Naive thymus-derived CD4-positive, alpha-beta T cell (primary cell): ENCODE results near the gene CYP2W1. TPM values are rescaled to one million over a fixed set of nuclear protein-coding genes. Genes with fewer than 3 reads are reported as not detected.

Experiments
- ATAC-seq: fragments of 150-1000 bp; cut with Tn5 transposase; 2 replicates; pipeline ENCODE4 v1.10.0; 2021; ENCODE audit warnings: mild to moderate bottlenecking, moderate library complexity
- CTCF ChIA-PET: fragments of 350-600 bp; sonication (Branson Sonifier 250); formaldehyde crosslinking; loops from one replicate; lab custom pipeline; 2021; ENCODE audit warnings: antibody characterized with exemption; lab: Charles Lee
- POLR2A ChIA-PET: fragments of 350-600 bp; sonication (Branson Sonifier 250); formaldehyde crosslinking; loops from one replicate; lab custom pipeline; 2021; ENCODE audit warnings: antibody characterized with exemption, inconsistent platforms; lab: Charles Lee
- DNase-seq, 9 donors: peaks; one replicate each; pipeline versions ENCODE4 v3.0.0 to v3.0.0-alpha.2; 2020 to 2022; ENCODE audit warnings: mixed read lengths in 1 of 9
- H3K27ac ChIP-seq: one replicate; pipeline ENCODE4 v1.7.0; 2013; ENCODE audit warnings: mild to moderate bottlenecking, low read depth, low read length, moderate library complexity
- H3K27me3 ChIP-seq, 2 donors: one replicate each; pipeline ENCODE4 v1.7.0; 2013; ENCODE audit warnings: low read length in 2 of 2, mild to moderate bottlenecking in 2 of 2, moderate library complexity in 2 of 2; ENCODE audit not compliant: control insufficient read depth in 2 of 2, insufficient read depth in 2 of 2
- H3K36me3 ChIP-seq, 3 experiments: 1 replicate in 2 of 3; 2 replicates in 1 of 3; pipeline ENCODE4 v1.7.0; 2013; ENCODE audit warnings: low read length in 3 of 3, mild to moderate bottlenecking in 3 of 3, moderate library complexity in 1 of 3; ENCODE audit not compliant: insufficient read depth in 3 of 3, control insufficient read depth in 2 of 3
- H3K4me1 ChIP-seq, 2 donors: one replicate each; pipeline ENCODE4 v1.7.0; 2013; ENCODE audit warnings: low read length in 2 of 2, mild to moderate bottlenecking in 2 of 2, moderate library complexity in 1 of 2; ENCODE audit not compliant: control insufficient read depth in 2 of 2, insufficient read depth in 2 of 2
- H3K4me3 ChIP-seq: 2 replicates; pipeline ENCODE4 v1.7.0; 2013; ENCODE audit warnings: mild to moderate bottlenecking, low read length
- H3K9me3 ChIP-seq, 3 experiments: 1 replicate in 2 of 3; 2 replicates in 1 of 3; pipeline ENCODE4 v1.7.0; 2013; ENCODE audit warnings: low read length in 3 of 3; ENCODE audit not compliant: control insufficient read depth in 2 of 3
- H3K27ac Mint-ChIP-seq, 9 donors: one replicate each; pipeline ENCODE4 v1.8.0; 2020 to 2022; ENCODE audit warnings: mixed read lengths in 9 of 9, mild to moderate bottlenecking in 8 of 9, moderate library complexity in 5 of 9, inconsistent platforms in 2 of 9
- H3K27me3 Mint-ChIP-seq, 5 donors: one replicate each; pipeline ENCODE4 v1.8.0; 2021 to 2022; ENCODE audit warnings: mixed read lengths in 5 of 5, mild to moderate bottlenecking in 1 of 5
- H3K36me3 Mint-ChIP-seq, 5 donors: one replicate each; pipeline ENCODE4 v1.8.0; 2020 to 2022; ENCODE audit warnings: mixed read lengths in 5 of 5, mild to moderate bottlenecking in 3 of 5, inconsistent platforms in 1 of 5
- H3K4me1 Mint-ChIP-seq, 7 donors: one replicate each; pipeline ENCODE4 v1.8.0; 2020 to 2022; ENCODE audit warnings: mixed read lengths in 7 of 7, mild to moderate bottlenecking in 3 of 7, inconsistent platforms in 1 of 7
- H3K4me3 Mint-ChIP-seq, 10 donors: one replicate each; pipeline ENCODE4 v1.8.0; 2020 to 2022; ENCODE audit warnings: mild to moderate bottlenecking in 10 of 10, mixed read lengths in 10 of 10, moderate library complexity in 6 of 10, inconsistent platforms in 2 of 10
- H3K9me3 Mint-ChIP-seq, 11 donors: one replicate each; pipeline ENCODE4 v1.8.0; 2020 to 2022; ENCODE audit warnings: mixed read lengths in 11 of 11, mild to moderate bottlenecking in 4 of 11, inconsistent platforms in 1 of 11, moderate library complexity in 1 of 11
- intact Hi-C, 2 donors: fragments of 100-400 bp; cut with micrococcal nuclease; formaldehyde crosslinking; loops; one replicate each; pipeline ENCODE4 v1.15.1; 2023
- polyA plus RNA-seq, 2 donors: library from polyadenylated mRNA; unstranded; fragments of 300-500 nt; fragmentation: Illumina TruSeq; gene quantifications; one replicate each; pipeline ENCODE4 v1.2.3, GENCODE V29; 2021
- total RNA-seq, 6 experiments: library from RNA in 5 of 6; stranded (reverse) in 5 of 6; gene quantifications; 1 replicate in 5 of 6; 2 replicates in 1 of 6; pipeline ENCODE4 v1.2.3 and lab custom pipeline; 2021 to 2026

The CYP2W1 gene
- total and polyA plus RNA-seq, 7 experiments from 2014 or later, result not detected

DNA sequence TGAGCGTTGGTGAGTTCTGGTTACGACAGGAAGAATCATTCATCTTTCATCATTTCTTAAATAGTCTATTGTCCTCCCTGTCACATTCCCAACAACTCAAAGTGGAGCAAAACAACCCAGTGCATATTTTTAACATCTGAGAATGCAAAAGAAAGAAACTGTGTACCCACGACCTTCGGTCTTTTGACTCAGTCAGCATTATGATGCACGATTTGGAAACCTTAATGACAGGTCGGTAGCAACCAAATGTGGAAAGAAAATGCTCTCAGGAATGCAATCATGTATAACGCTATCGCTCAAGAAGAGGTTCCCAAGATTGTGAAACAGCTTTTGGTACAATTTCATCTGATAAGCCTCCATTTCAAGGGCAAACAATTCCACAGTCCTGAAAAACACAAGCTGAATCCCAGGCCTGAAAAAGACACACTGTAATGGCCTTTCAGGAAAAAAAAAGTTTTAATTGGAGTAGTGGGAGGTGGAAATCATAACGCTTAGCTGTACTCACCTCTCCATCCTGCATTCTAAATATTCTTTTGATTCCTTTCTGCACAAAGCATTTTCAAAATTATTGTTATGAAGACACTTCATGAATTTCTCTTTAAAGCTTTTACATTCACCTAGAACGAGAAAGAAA lies 10.2 kb upstream of the CYP2W1 start:
- Mint-ChIP-seq H3K36me3 (peaks cover 7 to 21% (median 12%) of the 10 kb centered on the region in 5 donors), H3K4me1 (peaks cover 12 to 36% (median 25%) of the 10 kb centered on the region in 7 donors), H3K9me3 (peaks cover 0 to 5% (median 0%) of the 10 kb centered on the region in 11 donors), H3K4me3 (peak overlapping the region; percentile 42 to 94 (median 58)), H3K27me3 (no peaks in the 10 kb centered on the region), H3K27ac (peak overlapping the region in 6 of 9 donors; percentile 34 to 67 (median 49))
- Histone ChIP-seq H3K4me3 (no peak overlapping the region), H3K27ac (no peak overlapping the region), H3K4me1 (peaks cover 14 to 20% of the 10 kb centered on the region in 2 donors), H3K27me3 (no peaks in the 10 kb centered on the region), H3K9me3 (no peaks in the 10 kb centered on the region), H3K36me3 (peaks cover 13 to 56% (median 21%) of the 10 kb centered on the region in 3 experiments)
- no peak for DNase-seq
- CTCF ChIA-PET, result interaction anchor here (1.0 to 1.7 kb wide), 2 partner anchors 20 kb away, joined by 5 to 6 read pairs; no protein-coding TSS in a partner anchor
- intact Hi-C loops, result no loop called here
- POLR2A ChIA-PET, result interaction anchor here (0.5 to 1.3 kb wide), 4 partner anchors 13 to 821 kb away, joined by 3 to 4 read pairs (median 4); no protein-coding TSS in a partner anchor
- ATAC-seq, result no peak

DNA sequence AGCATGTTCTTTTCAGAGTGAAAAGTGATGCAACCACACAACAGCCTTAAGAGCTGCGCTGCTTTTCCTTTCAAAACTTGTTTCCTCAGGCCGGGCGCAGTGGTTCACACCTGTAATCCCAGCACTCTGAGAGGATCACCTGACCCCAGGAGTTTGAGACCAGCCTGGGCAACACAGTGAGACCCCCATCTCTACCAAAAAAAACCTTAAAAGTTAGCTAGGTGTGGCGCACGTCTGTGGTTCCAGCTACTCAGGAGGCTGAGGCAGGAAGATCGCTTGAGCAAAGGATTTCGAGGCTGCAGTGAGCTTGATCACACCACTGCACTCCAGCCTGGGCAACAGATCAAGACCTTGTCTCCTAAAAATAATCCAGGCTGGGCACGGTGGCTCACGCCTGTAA lies 9.7 kb upstream of the CYP2W1 start:
- intact Hi-C loops, result no loop called here
- Mint-ChIP-seq H3K27me3 (no peaks in the 10 kb centered on the region), H3K9me3 (peaks cover 0 to 5% (median 0%) of the 10 kb centered on the region in 11 donors), H3K27ac (peak overlapping the region in 5 of 9 donors; percentile 36 to 67 (median 51)), H3K36me3 (peaks cover 6 to 16% (median 9%) of the 10 kb centered on the region in 5 donors), H3K4me3 (peak overlapping the region; percentile 42 to 94 (median 58)), H3K4me1 (peaks cover 12 to 36% (median 25%) of the 10 kb centered on the region in 7 donors)
- Histone ChIP-seq H3K27ac (no peak overlapping the region), H3K4me3 (no peak overlapping the region), H3K4me1 (peaks cover 14 to 20% of the 10 kb centered on the region in 2 donors), H3K9me3 (no peaks in the 10 kb centered on the region), H3K27me3 (no peaks in the 10 kb centered on the region), H3K36me3 (peaks cover 13 to 50% (median 16%) of the 10 kb centered on the region in 3 experiments)
- ChIA-PET POLR2A (interaction anchor here (0.5 to 1.3 kb wide), 4 partner anchors 13 to 97 kb away, joined by 3 to 4 read pairs (median 4); partner anchors contain the start of gene GET4), CTCF (interaction anchor here (0.8 to 1.7 kb wide), 3 partner anchors 19 to 52 kb away, joined by 3 to 6 read pairs (median 5); no protein-coding TSS in a partner anchor)
- DNase-seq (no peak), ATAC-seq (no peak)

DNA sequence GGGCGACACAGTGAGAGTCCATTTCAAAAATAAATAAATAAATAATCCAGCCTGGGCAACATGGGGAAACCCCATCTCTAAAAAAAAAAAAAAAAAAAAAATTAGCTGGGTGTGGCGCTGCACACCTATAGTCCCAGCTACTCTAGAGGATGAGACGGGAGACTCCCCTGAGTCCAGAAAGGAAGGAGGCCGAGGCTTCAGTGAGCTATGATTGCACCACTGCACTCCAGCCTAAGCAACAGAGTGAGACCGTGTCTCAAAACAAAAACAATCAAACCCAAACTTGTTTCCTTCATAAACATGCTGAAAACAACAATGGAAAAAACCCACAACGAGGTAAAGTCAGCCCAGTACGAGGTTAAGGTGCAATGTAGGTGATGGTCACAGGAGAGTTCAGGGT lies 8.8 kb upstream of the CYP2W1 start:
- peak overlapping the region; percentile 98 for H3K27ac ChIP-seq
- POLR2A ChIA-PET, result interaction anchor here (0.6 to 2.0 kb wide), 8 partner anchors 10 to 1433 kb away, joined by 3 to 21 read pairs (median 4); partner anchors contain the start of genes GET4 and GPR146
- Mint-ChIP-seq H3K4me1 (peaks cover 12 to 36% (median 25%) of the 10 kb centered on the region in 7 donors), H3K9me3 (peaks cover 0 to 5% (median 0%) of the 10 kb centered on the region in 11 donors), H3K27ac (peak overlapping the region; percentile 59 to 94 (median 89)), H3K36me3 (peaks cover 6 to 16% (median 9%) of the 10 kb centered on the region in 5 donors), H3K27me3 (no peaks in the 10 kb centered on the region), H3K4me3 (peak overlapping the region; percentile 86 to 96 (median 92))
- H3K9me3 ChIP-seq, result no peaks in the 10 kb centered on the region
- H3K27me3 ChIP-seq, result no peaks in the 10 kb centered on the region
- CTCF ChIA-PET, result interaction anchor here (0.8 to 1.7 kb wide), 4 partner anchors 21 to 203 kb away, joined by 3 to 6 read pairs (median 4); no protein-coding TSS in a partner anchor
- peaks cover 7 to 42% (median 13%) of the 10 kb centered on the region in 3 experiments for H3K36me3 ChIP-seq
- ATAC-seq (no peak), DNase-seq (no peak)
- peaks cover 14 to 20% of the 10 kb centered on the region in 2 donors for H3K4me1 ChIP-seq
- peak overlapping the region; percentile 95 for H3K4me3 ChIP-seq
- intact Hi-C loops, result loop anchor here (2.0 kb wide), 3 partner anchors 73 to 187 kb away; partner anchors contain the start of gene ZFAND2A (in 1 of the 2)

DNA sequence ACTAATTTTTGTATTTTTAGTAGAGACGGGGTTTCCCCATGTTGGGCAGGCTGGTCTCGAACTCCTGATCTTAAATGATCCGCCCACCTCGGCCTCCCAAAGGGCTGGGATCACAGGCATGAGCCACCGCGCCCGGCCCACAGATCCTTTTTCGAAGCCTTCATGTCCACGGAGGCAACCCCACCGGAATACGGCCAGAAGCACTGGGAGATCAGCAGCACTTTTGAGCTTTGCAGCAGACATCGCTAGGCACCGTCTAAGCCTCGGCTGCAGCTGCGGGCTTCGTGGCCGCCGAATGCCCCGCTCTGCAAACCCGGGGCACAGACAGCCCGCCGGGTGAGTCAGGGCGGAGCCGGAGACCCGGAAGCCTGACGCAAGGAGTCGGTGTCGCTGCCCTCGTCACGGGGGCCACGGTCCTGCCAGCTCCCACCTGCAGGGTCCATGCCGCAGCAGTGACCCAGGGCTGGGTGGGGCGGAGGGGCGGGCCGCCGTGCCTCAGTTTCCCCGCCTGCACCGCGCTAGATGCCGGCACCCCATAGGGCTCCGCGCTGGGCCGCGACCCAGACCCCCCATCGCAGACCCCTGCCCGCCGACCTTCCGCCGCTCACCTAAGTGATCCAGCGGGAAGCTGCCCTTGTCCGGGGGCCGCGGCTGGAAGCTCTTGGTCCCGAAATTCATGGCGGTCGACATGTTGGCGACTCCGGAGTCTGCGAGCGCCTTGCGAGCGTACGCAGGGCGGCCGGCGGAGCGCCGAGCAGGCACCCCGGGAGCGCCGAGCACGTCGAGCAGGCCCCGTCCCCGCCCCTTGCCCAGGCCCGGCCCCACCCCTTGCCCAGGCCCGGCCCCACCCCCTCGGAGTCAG lies 7.9 kb upstream of the CYP2W1 start, which contains the start of gene COX19:
TSS of gene COX19 (minus strand) at position 730 of the 862 bp plus-strand sequence. CDS start at position 690, 40 bp downstream.
- Histone ChIP-seq H3K9me3 (no peaks in the 10 kb centered on the region), H3K27ac (peak within 1 kb of the TSS; percentile 98), H3K27me3 (no peaks in the 10 kb centered on the region), H3K36me3 (peaks cover 5 to 34% (median 13%) of the 10 kb centered on the region in 3 experiments), H3K4me1 (peaks cover 14 to 20% of the 10 kb centered on the region in 2 donors), H3K4me3 (peak within 1 kb of the TSS; percentile 95)
- CTCF ChIA-PET, result interaction anchor here (1.1 to 1.7 kb wide), 5 partner anchors 17 to 202 kb away, joined by 3 to 11 read pairs (median 4); no protein-coding TSS in a partner anchor
- H3K27me3 Mint-ChIP-seq, result no peaks in the 10 kb centered on the region
- intact Hi-C loops, result loop anchor here (1.0 to 5.0 kb wide), 14 partner anchors 12 to 828 kb away; partner anchors contain the start of genes GET4 (in 2 of the 2), GPR146 (in 2 of the 2), ZFAND2A (in 2 of the 2) and MICALL2 (in 1 of the 2)
- peaks cover 6 to 16% (median 9%) of the 10 kb centered on the region in 5 donors for H3K36me3 Mint-ChIP-seq
- peak within 1 kb of the TSS; percentile 86 to 96 (median 92) for H3K4me3 Mint-ChIP-seq
- DNase-seq (peak; percentile 82 to 92 (median 87)), ATAC-seq (peak; percentile 98)
- peaks cover 12 to 36% (median 25%) of the 10 kb centered on the region in 7 donors for H3K4me1 Mint-ChIP-seq
- POLR2A ChIA-PET, result interaction anchor here (0.5 to 2.0 kb wide), 19 partner anchors 10 to 195 kb away, joined by 3 to 21 read pairs (median 4); partner anchors contain the start of genes GET4, GPR146 and ZFAND2A
- H3K9me3 Mint-ChIP-seq, result peaks cover 0 to 5% (median 0%) of the 10 kb centered on the region in 11 donors
- H3K27ac Mint-ChIP-seq, result peak within 1 kb of the TSS; percentile 59 to 94 (median 89)

DNA sequence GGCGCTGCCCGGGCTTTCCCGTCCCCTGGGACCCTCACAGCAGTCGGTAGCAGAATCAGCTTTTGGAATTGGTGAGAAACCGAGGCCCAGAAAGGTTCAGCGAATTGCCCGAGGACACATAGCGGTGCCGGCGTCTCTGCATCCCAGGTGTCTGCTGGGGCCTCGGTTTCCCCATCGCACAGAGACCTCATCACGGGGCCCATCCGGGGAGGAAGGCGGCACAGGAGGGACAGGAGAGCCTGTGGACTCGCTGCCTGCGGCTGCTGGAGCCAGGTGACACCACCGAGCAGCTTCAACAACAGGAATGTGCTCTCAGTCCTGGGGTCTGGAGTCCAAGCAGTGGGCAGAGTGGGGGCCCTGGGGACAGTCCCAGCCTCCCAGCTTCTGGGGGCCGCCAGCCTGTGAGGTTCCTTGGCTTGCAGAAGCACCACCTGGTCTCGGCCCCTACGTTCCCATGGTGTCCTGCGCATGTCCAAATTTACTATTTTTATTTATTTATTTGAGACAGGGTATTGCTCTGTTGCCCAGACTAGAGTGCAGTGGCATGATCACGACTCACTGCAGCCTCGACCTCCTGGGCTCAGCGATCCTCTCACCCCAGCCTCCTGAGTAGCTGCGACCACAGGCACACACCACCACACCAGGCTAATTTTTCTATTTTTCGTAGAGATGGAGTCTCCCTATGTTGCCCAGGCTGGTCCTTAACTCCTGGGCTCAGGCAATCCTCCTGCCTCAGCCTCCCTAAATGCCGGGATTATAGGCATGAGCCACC lies 7.1 kb upstream of the CYP2W1 start:
- Mint-ChIP-seq H3K27me3 (no peaks in the 10 kb centered on the region), H3K4me3 (peak overlapping the region; percentile 50 to 96 (median 90)), H3K9me3 (peaks cover 0 to 5% (median 0%) of the 10 kb centered on the region in 11 donors), H3K27ac (peak overlapping the region in 4 of 9 donors; percentile 42 to 89 (median 68)), H3K4me1 (peaks cover 12 to 34% (median 23%) of the 10 kb centered on the region in 7 donors), H3K36me3 (peaks cover 5 to 14% (median 9%) of the 10 kb centered on the region in 5 donors)
- DNase-seq, result no peak
- Histone ChIP-seq H3K36me3 (peaks cover 4 to 27% (median 13%) of the 10 kb centered on the region in 3 experiments), H3K9me3 (no peaks in the 10 kb centered on the region), H3K4me3 (peak overlapping the region; percentile 44), H3K4me1 (peaks cover 14 to 20% of the 10 kb centered on the region in 2 donors), H3K27me3 (no peaks in the 10 kb centered on the region), H3K27ac (peak overlapping the region; percentile 98)
- ChIA-PET CTCF (interaction anchor here (1.2 to 1.7 kb wide), 3 partner anchors 16 to 90 kb away, joined by 3 to 11 read pairs (median 6); no protein-coding TSS in a partner anchor), POLR2A (interaction anchor here (0.6 to 2.0 kb wide), 17 partner anchors 11 to 194 kb away, joined by 3 to 21 read pairs (median 4); partner anchors contain the start of genes GET4, GPR146 and ZFAND2A)
- ATAC-seq, result no peak
- intact Hi-C loops, result loop anchor here (1.0 to 5.0 kb wide), 14 partner anchors 13 to 829 kb away; partner anchors contain the start of genes GET4 (in 2 of the 2), GPR146 (in 2 of the 2), ZFAND2A (in 2 of the 2) and MICALL2 (in 1 of the 2)
